Measurements from ENCODE around the gene KIAA0930.

GRCh38 chr22:45163099-45163450 lies 77.6 kb downstream of the KIAA0930 start:
- TF ChIP-seq POLR2A (IDR thresholded peaks at IDR 0.05): no peak
- TF ChIP-seq, protein P1, sequence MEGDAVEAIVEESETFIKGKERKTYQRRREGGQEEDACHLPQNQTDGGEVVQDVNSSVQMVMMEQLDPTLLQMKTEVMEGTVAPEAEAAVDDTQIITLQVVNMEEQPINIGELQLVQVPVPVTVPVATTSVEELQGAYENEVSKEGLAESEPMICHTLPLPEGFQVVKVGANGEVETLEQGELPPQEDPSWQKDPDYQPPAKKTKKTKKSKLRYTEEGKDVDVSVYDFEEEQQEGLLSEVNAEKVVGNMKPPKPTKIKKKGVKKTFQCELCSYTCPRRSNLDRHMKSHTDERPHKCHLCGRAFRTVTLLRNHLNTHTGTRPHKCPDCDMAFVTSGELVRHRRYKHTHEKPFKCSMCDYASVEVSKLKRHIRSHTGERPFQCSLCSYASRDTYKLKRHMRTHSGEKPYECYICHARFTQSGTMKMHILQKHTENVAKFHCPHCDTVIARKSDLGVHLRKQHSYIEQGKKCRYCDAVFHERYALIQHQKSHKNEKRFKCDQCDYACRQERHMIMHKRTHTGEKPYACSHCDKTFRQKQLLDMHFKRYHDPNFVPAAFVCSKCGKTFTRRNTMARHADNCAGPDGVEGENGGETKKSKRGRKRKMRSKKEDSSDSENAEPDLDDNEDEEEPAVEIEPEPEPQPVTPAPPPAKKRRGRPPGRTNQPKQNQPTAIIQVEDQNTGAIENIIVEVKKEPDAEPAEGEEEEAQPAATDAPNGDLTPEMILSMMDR (IDR thresholded peaks at IDR 0.05): no peak

Measured in right lobe of liver (tissue), 4 donors.